Lower leg skin (tissue), 3 donors: ENCODE data around the gene URM1.

ENCODE experiments used
- POLR2A ChIP-seq, 2 donors: fragments of 450-650 bp; IDR thresholded peaks; one replicate each; pipeline ENCODE4 v1.6.1; 2016 to 2017; ENCODE audit warnings: antibody characterized with exemption in 2 of 2, mild to moderate bottlenecking in 1 of 2, moderate library complexity in 1 of 2
- TF ChIP-seq, protein P1 (sequence below), 3 donors: fragments of 450-650 bp; IDR thresholded peaks; one replicate each; pipeline ENCODE4 v1.5.1; 2016; ENCODE audit warnings: antibody characterized with exemption in 3 of 3, mild to moderate bottlenecking in 3 of 3, moderate library complexity in 2 of 3

DNA sequence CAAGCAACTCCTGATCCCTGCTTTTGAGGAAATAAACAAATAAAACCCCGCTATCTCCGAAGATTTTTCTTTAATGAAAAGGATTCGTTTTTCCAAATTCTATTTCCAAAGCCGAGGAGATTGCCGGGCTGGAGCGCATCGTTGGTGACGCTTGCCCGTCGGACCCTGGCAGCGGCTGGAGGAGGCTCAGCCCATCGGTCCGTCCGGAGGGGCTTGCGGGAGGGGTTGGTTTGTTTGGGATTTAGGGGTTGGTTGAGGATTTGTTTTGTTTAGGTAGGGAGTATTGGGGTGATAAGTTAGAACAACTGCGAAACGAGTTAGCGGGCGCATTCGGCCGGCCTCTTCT is 20.8 kb downstream of the URM1 start:
- TF ChIP-seq, protein P1, sequence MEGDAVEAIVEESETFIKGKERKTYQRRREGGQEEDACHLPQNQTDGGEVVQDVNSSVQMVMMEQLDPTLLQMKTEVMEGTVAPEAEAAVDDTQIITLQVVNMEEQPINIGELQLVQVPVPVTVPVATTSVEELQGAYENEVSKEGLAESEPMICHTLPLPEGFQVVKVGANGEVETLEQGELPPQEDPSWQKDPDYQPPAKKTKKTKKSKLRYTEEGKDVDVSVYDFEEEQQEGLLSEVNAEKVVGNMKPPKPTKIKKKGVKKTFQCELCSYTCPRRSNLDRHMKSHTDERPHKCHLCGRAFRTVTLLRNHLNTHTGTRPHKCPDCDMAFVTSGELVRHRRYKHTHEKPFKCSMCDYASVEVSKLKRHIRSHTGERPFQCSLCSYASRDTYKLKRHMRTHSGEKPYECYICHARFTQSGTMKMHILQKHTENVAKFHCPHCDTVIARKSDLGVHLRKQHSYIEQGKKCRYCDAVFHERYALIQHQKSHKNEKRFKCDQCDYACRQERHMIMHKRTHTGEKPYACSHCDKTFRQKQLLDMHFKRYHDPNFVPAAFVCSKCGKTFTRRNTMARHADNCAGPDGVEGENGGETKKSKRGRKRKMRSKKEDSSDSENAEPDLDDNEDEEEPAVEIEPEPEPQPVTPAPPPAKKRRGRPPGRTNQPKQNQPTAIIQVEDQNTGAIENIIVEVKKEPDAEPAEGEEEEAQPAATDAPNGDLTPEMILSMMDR (IDR thresholded peaks at IDR 0.05) = no peak
- TF ChIP-seq POLR2A (IDR thresholded peaks at IDR 0.05) = no peak
